AG08396 (cell line): Measurements from ENCODE around the gene NLRC4.
"Not testable (repeated sequence)": the region's sequence is repeated elsewhere in the genome, so short reads cannot be mapped to it uniquely, and the experiment has no call there.

Source experiments
- DNase-seq: peaks from one replicate; pipeline ENCODE4 v3.0.0; 2012; ENCODE audit warnings: low spot score, mixed read lengths

Gene NLRC4

GRCh38 chr2:32242331-32242730, 22.4 kb downstream of the NLRC4 start:
- DNase-seq, result no peak

GRCh38 chr2:32237996-32238395, 26.7 kb downstream of the NLRC4 start:
- no peak for DNase-seq

GRCh38 chr2:32237488-32237887, 27.2 kb downstream of the NLRC4 start:
- DNase-seq, result no peak

GRCh38 chr2:32235315-32235714, 29.4 kb downstream of the NLRC4 start:
- DNase-seq, result no peak

GRCh38 chr2:32231959-32232358, 32.7 kb downstream of the NLRC4 start:
- no peak for DNase-seq

- no peak for DNase-seq
Observed at GRCh38 chr2:32229635-32230034, 35.1 kb downstream of the NLRC4 start.

- DNase-seq, result no peak
Observed at GRCh38 chr2:32228181-32228580, 36.5 kb downstream of the NLRC4 start.

- no peak for DNase-seq
Observed at GRCh38 chr2:32227492-32227891, 37.2 kb downstream of the NLRC4 start.

- DNase-seq, result no peak
Observed at GRCh38 chr2:32222966-32223365, 41.7 kb downstream of the NLRC4 start.

GRCh38 chr2:32220445-32220844, 44.2 kb downstream of the NLRC4 start:
- no peak for DNase-seq

GRCh38 chr2:32212295-32212694, 52.4 kb downstream of the NLRC4 start:
- DNase-seq, result no peak

- DNase-seq, result no peak
Observed at GRCh38 chr2:32210767-32211408, 53.8 kb downstream of the NLRC4 start.

GRCh38 chr2:32203428-32203827, 61.3 kb downstream of the NLRC4 start:
- DNase-seq, result not testable (repeated sequence)

GRCh38 chr2:32200814-32201213, 63.9 kb downstream of the NLRC4 start:
- DNase-seq, result no peak

- no peak for DNase-seq
Observed at GRCh38 chr2:32192418-32192817, 72.3 kb downstream of the NLRC4 start.

GRCh38 chr2:32189011-32189410, 75.7 kb downstream of the NLRC4 start:
- no peak for DNase-seq

- DNase-seq, result no peak
Observed at GRCh38 chr2:32182667-32183066, 82.0 kb downstream of the NLRC4 start.
